Endothelial cell of umbilical vein (primary cell): Measurements from ENCODE around the gene EEF1AKMT3.

Source experiments
- FOS ChIP-seq: IDR thresholded peaks from 2 replicates; pipeline ENCODE4 v1.6.1; 2011; ENCODE audit warnings: mild to moderate bottlenecking, low read length, moderate library complexity, borderline replicate concordance; ENCODE audit not compliant: insufficient read depth
- MAX ChIP-seq: IDR thresholded peaks from 2 replicates; pipeline ENCODE4 v1.6.1; 2011; ENCODE audit not compliant: insufficient read depth, insufficient read length
- MYC ChIP-seq: IDR thresholded peaks from one replicate; pipeline ENCODE4 v1.6.1; 2011; ENCODE audit warnings: mild to moderate bottlenecking, low read depth, low read length
- POLR2A ChIP-seq: IDR thresholded peaks from 2 replicates; pipeline ENCODE4 v1.6.1; 2012; ENCODE audit warnings: low read depth, mild to moderate bottlenecking, control low read depth, low read length
- POLR2AphosphoS5 ChIP-seq: IDR thresholded peaks from 2 replicates; pipeline ENCODE4 v1.6.1; 2012; ENCODE audit warnings: low read depth, mild to moderate bottlenecking, control low read depth, low read length, moderate library complexity; ENCODE audit not compliant: insufficient read depth

- no peak for TF ChIP-seq MAX
- no peak for TF ChIP-seq FOS
- TF ChIP-seq POLR2A = no peak
- TF ChIP-seq POLR2AphosphoS5 = no peak
- no peak for TF ChIP-seq MYC
Observed at GRCh38 chr12:57757771-57758170, 14.6 kb upstream of the EEF1AKMT3 start.
